HL-60 (cell line): ENCODE data around the gene GOLIM4.

ENCODE experiments used
- DNase-seq, 2 experiments: peaks; one replicate each; pipeline ENCODE4 v3.0.0-alpha.2; 2010 to 2020; ENCODE audit warnings: low read depth in 1 of 2, low spot score in 1 of 2
- H3K27ac ChIP-seq: fragments of 250-450 bp; sonication (Bioruptor Pico); replicated peaks from 2 replicates; pipeline ENCODE4 v1.5.1; 2020; ENCODE audit warnings: mild to moderate bottlenecking, moderate library complexity
- H3K27me3 ChIP-seq: fragments of 250-450 bp; sonication (Bioruptor Pico); 2 replicates; pipeline ENCODE4 v1.5.1; 2021; ENCODE audit warnings: mild to moderate bottlenecking, moderate library complexity; ENCODE audit not compliant: insufficient read depth, poor library complexity, severe bottlenecking
- H3K4me3 ChIP-seq: replicated peaks from 2 replicates; pipeline ENCODE4 v1.5.1; 2011; ENCODE audit warnings: mild to moderate bottlenecking, control low read depth, low read length; ENCODE audit not compliant: insufficient read depth
- GABPA ChIP-seq: IDR thresholded peaks from 2 replicates; pipeline ENCODE4 v1.6.1; 2012; ENCODE audit warnings: low read depth
- POLR2AphosphoS5 ChIP-seq: IDR thresholded peaks from 2 replicates; pipeline ENCODE4 v1.6.1; 2012; ENCODE audit warnings: low read depth
- REST ChIP-seq: IDR thresholded peaks from 2 replicates; pipeline ENCODE4 v1.6.1; 2012; ENCODE audit warnings: low read depth; ENCODE audit not compliant: insufficient replicate concordance
- SPI1 ChIP-seq: IDR thresholded peaks from 2 replicates; pipeline ENCODE4 v1.6.1; 2012; ENCODE audit warnings: low read depth, mild to moderate bottlenecking, borderline replicate concordance
- TF ChIP-seq, protein P1 (sequence below): IDR thresholded peaks from one replicate; pipeline ENCODE4 v1.5.1; 2011; ENCODE audit warnings: low read length, control low read depth, inconsistent platforms; ENCODE audit not compliant: insufficient read depth

Gene GOLIM4

GRCh38 chr3:168040607-168041208 lies 55.0 kb downstream of the GOLIM4 start:
- no peak for TF ChIP-seq REST
- TF ChIP-seq, protein P1, sequence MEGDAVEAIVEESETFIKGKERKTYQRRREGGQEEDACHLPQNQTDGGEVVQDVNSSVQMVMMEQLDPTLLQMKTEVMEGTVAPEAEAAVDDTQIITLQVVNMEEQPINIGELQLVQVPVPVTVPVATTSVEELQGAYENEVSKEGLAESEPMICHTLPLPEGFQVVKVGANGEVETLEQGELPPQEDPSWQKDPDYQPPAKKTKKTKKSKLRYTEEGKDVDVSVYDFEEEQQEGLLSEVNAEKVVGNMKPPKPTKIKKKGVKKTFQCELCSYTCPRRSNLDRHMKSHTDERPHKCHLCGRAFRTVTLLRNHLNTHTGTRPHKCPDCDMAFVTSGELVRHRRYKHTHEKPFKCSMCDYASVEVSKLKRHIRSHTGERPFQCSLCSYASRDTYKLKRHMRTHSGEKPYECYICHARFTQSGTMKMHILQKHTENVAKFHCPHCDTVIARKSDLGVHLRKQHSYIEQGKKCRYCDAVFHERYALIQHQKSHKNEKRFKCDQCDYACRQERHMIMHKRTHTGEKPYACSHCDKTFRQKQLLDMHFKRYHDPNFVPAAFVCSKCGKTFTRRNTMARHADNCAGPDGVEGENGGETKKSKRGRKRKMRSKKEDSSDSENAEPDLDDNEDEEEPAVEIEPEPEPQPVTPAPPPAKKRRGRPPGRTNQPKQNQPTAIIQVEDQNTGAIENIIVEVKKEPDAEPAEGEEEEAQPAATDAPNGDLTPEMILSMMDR = peak; percentile 73
- DNase-seq = peak; percentile 35 to 46
- no peak overlapping the region for H3K4me3 ChIP-seq
- H3K27me3 ChIP-seq = no peaks in the 10 kb centered on the region
- no peak overlapping the region for H3K27ac ChIP-seq

DNA sequence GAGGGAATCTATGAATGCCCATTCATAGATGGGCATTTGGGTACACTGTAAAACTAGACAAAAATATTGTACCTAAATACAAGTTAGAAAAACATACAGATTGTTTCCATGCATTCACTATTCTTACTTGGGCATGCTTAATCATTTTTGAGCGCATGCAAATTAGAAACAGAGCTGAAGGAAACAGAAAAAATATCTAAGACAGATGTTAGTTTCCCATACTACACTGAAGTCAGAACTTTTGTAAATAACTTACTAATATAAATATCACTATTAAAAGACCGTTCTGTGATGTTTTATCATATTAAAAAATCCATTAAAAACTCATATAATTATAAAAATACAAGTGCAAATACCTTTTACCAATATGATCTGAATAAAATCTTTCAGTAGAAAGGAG lies 58.7 kb downstream of the GOLIM4 start:
- Histone ChIP-seq H3K27me3 (no peaks in the 10 kb centered on the region), H3K27ac (no peak overlapping the region), H3K4me3 (no peak overlapping the region)
- TF ChIP-seq REST = no peak
- TF ChIP-seq POLR2AphosphoS5 = no peak
- no peak for TF ChIP-seq SPI1
- TF ChIP-seq, protein P1 = no peak
- DNase-seq = no peak

DNA sequence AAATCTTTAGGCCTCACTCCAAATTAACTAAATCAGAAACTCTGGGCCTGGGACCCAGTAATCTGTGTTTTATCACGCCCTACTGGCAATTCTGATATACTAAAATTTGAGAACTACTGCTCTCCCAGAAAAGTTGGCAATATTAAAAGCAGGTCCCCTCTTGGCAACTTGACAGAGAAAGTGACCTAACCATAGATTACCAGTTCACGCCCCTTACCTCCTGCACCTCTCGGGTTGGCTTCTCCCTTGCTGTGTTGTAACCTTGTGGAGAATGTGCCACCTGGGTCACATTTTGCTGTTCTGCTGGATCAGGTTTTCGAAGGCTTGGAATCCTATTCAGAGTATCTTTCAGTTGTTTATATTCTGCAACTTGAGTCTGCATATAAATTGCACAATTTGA lies 59.1 kb downstream of the GOLIM4 start:
- Histone ChIP-seq H3K27ac (no peak overlapping the region), H3K4me3 (no peak overlapping the region), H3K27me3 (no peaks in the 10 kb centered on the region)
- no peak for DNase-seq
- TF ChIP-seq GABPA (no peak), REST (no peak), POLR2AphosphoS5 (no peak), SPI1 (no peak)
- TF ChIP-seq, protein P1 = no peak
